NCI-H524 (cell line): ENCODE data around the gene NAGLU.
"Not testable (repeated sequence)": the region's sequence is repeated elsewhere in the genome, so short reads cannot be mapped to it uniquely, and the experiment has no call there.

Experiments used
- DNase-seq, 2 experiments: peaks; one replicate each; lab custom pipeline; 2025; lab: John Stamatoyannopoulos, UW

NAGLU gene

GRCh38 chr17:42521036-42521435 lies 15.0 kb upstream of the NAGLU start:
- DNase-seq = no peak

GRCh38 chr17:42521666-42522262 lies 14.3 kb upstream of the NAGLU start:
- DNase-seq = no peak

- no peak for DNase-seq
Observed at GRCh38 chr17:42522263-42522790, 13.7 kb upstream of the NAGLU start.

- DNase-seq = no peak
Observed at GRCh38 chr17:42522798-42523278, 13.2 kb upstream of the NAGLU start.

GRCh38 chr17:42525221-42525620 lies 10.8 kb upstream of the NAGLU start:
- DNase-seq = no peak

GRCh38 chr17:42526031-42526444 lies 10.0 kb upstream of the NAGLU start:
- DNase-seq = no peak

- DNase-seq = no peak
Observed at GRCh38 chr17:42527932-42528331, 8.1 kb upstream of the NAGLU start.

GRCh38 chr17:42529061-42529460 lies 7.0 kb upstream of the NAGLU start:
- no peak for DNase-seq

- peak; percentile 20 to 34 for DNase-seq
Observed at GRCh38 chr17:42530952-42531454, 5.0 kb upstream of the NAGLU start.

GRCh38 chr17:42531455-42532354 lies 4.3 kb upstream of the NAGLU start:
- DNase-seq = peak; percentile 26 to 58

- DNase-seq = peak in 1 of 2 experiments; percentile 58
Observed at GRCh38 chr17:42535155-42536047, 640 bp upstream of the NAGLU start.

GRCh38 chr17:42536372-42537155 lies 523 bp downstream of the NAGLU start:
- DNase-seq = peak; percentile 89 to 95

GRCh38 chr17:42537156-42537805 lies 1.2 kb downstream of the NAGLU start:
- DNase-seq = no peak

- peak; percentile 59 to 74 for DNase-seq
Observed at GRCh38 chr17:42537826-42538451, 1.9 kb downstream of the NAGLU start.

- DNase-seq = no peak
Observed at GRCh38 chr17:42538482-42538881, 2.4 kb downstream of the NAGLU start.

- DNase-seq = not testable (repeated sequence)
Observed at GRCh38 chr17:42540558-42540957, 4.5 kb downstream of the NAGLU start.

GRCh38 chr17:42541041-42541833 lies 5.2 kb downstream of the NAGLU start:
- DNase-seq = no peak

- DNase-seq = no peak
Observed at GRCh38 chr17:42543190-42544079, 7.4 kb downstream of the NAGLU start.
